ENCODE data around the gene FRK.
"Not testable (repeated sequence)": the region's sequence is repeated elsewhere in the genome, so short reads cannot be mapped to it uniquely, and the experiment has no call there.

The FRK gene

GRCh38 chr6:116073765-116074440 lies 13.2 kb upstream of the FRK start:
- DNase-seq: no peak

- DNase-seq: no peak
Measured at GRCh38 chr6:116072368-116072767, 11.7 kb upstream of the FRK start.

- no peak for DNase-seq
Measured at GRCh38 chr6:116070616-116071389, 10.1 kb upstream of the FRK start.

GRCh38 chr6:116070101-116070500 lies 9.4 kb upstream of the FRK start:
- no peak for DNase-seq

GRCh38 chr6:116066789-116067188 lies 6.1 kb upstream of the FRK start:
- DNase-seq: no peak

GRCh38 chr6:116064666-116065065 lies 4.0 kb upstream of the FRK start:
- DNase-seq: no peak

GRCh38 chr6:116062496-116062895 lies 1.8 kb upstream of the FRK start:
- no peak for DNase-seq

GRCh38 chr6:116059713-116060571 lies 749 bp downstream of the FRK start:
- DNase-seq: no peak

- DNase-seq: no peak
Measured at GRCh38 chr6:116057766-116058165, 2.9 kb downstream of the FRK start.

GRCh38 chr6:116055513-116055912 lies 5.2 kb downstream of the FRK start:
- DNase-seq: no peak

GRCh38 chr6:116051244-116051643 lies 9.4 kb downstream of the FRK start:
- DNase-seq: no peak

- no peak for DNase-seq
Measured at GRCh38 chr6:116050737-116051136, 10.0 kb downstream of the FRK start.

- no peak for DNase-seq
Measured at GRCh38 chr6:116049321-116049720, 11.4 kb downstream of the FRK start.

GRCh38 chr6:116047173-116047933 lies 13.3 kb downstream of the FRK start:
- no peak for DNase-seq

- no peak for DNase-seq
Measured at GRCh38 chr6:116046737-116047136, 14.0 kb downstream of the FRK start.

GRCh38 chr6:116046272-116046671 lies 14.4 kb downstream of the FRK start:
- not testable (repeated sequence) for DNase-seq

- no peak for DNase-seq
Measured at GRCh38 chr6:116041934-116042333, 18.8 kb downstream of the FRK start.

GRCh38 chr6:116040993-116041392 lies 19.7 kb downstream of the FRK start:
- DNase-seq: no peak

GRCh38 chr6:116036885-116037284 lies 23.8 kb downstream of the FRK start:
- DNase-seq: no peak

- DNase-seq: no peak
Measured at GRCh38 chr6:116036075-116036773, 24.5 kb downstream of the FRK start.

GRCh38 chr6:116035616-116036015 lies 25.1 kb downstream of the FRK start:
- no peak for DNase-seq

- no peak for DNase-seq
Measured at GRCh38 chr6:116034327-116034726, 26.4 kb downstream of the FRK start.

Data from activated CD4-positive, alpha-beta T cell treated with anti-CD3 and anti-CD28 coated beads, Interleukin-2, Interleukin-6, amounts not matched to agents 100 ng/mL and 50 ng/mL, durations not matched to agents 16 hours and 8 hours (primary cell).